Activated CD4-positive, alpha-beta T cell treated with anti-CD3 and anti-CD28 coated beads for 1 hour (primary cell): Measurements from ENCODE around the gene HEMGN.
"Not testable (repeated sequence)": the region's sequence is repeated elsewhere in the genome, so short reads cannot be mapped to it uniquely, and the experiment has no call there.

Experiments
- DNase-seq: peaks from one replicate; pipeline ENCODE4 v3.0.0-alpha.2; 2020

The HEMGN gene

GRCh38 chr9:97938081-97938644, at the start of gene HEMGN:
HEMGN (minus strand) TSS chr9:97938172; CDS start chr9:97938136, 36 bp downstream.
- DNase-seq, result peak; percentile 13

DNA sequence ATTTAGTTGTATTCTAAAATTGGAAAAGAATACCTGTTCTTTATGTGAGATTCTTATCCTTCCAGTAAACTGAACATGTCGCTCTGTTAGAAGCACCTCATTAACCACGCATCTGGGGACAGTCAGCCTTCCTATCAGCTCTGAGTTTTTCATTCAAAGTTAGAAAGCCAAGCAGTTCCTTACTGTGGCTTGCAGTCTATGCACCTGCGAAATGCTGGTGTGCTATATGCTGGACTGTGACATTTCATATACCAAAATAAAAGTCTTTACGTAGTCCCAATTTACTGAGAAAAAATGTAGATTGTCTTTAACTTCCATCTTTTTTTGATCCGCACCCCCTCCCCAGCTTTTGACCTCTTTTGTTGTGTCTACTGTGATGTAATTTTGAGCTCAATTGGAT, 49.5 kb upstream of the HEMGN start:
- no peak for DNase-seq

- peak; percentile 25 for DNase-seq
Observed at GRCh38 chr9:97985058-97985861, 47.3 kb upstream of the HEMGN start.

DNA sequence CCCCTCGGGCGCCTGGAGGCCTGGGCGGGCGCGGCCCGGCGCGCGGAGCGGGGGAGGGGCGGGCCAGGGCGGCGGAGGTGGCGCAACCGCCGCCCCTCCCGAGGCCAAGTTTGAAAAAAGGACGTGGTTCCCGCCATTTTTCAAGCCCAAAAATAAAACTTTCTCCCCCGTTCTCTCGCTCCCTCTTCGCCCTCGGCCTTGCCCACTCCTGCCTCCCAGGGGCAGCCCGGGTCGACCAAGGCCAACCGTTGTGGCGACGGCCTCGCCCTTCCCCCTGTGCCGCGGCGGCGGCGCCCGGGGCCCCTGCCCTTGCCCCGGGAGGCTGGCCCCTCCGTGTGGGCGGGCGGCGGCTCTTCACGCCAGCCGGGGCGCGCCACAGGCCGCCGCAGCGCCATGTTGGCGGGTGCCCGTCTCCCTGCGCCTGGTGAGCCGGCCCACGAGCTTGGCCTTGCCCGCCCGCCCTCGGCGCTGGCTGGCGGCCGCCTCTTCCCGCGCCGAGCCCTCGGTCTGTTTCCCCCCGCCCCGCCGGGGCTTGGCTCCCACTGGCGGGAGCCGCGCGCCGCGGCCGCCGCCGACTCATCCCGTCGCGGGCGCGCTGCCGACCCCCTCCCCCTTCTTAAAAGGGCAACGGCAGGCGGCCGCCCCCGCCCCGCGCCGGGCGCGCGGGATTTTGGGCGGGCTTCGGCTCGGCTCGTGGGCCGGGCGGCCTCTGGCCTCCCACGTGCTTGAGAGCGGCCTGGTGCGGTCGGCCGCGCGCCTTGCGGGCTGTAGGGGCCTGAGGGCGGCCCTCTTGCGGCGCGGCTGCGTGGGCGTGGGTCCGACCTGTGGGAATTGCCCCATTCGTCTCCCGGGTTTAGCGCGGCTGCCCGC, 46.5 kb upstream of the HEMGN start:
- DNase-seq, result peak; percentile 70

- peak; percentile 51 for DNase-seq
Observed at GRCh38 chr9:97983589-97984187, 45.7 kb upstream of the HEMGN start.

DNA sequence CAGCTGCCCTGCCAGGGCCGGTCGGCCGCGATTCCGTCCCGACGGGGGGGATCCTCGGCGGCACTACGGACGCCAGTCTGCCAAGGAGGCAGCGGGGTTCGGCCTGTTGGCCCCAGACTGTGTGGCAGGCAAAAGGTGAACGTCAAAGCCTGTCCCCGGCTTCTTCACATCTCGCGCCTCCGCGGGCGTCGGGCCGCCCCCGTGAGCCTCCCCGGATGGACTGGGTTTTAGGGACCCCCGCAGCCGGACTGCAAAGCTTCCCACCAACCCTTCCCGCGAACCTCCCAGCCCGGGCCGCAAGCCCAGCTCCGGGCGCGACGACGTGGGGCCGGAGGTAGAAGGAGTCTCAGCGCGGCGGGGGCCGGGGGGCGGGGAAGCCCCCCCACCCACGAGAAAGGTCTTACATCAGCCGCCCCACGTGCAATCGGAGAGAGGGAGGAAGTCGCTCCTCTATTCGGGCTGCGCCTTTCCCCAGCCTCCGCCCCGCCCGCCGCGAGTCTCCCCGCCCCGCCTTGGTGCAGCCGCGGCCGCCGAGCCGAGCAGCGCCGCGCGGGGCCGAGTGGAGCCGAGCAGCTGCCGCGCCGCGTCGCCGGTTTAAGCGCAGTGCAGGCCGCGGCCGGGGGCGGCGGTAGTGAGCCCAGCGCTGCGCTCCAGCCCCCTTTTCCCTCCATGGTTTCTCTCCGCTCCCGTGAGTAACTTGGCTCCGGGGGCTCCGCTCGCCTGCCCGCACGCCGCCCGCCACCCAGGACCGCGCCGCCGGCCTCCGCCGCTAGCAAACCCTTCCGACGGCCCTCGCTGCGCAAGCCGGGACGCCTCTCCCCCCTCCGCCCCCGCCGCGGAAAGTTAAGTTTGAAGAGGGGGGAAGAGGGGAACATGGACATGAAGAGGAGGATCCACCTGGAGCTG, 45.0 kb upstream of the HEMGN start, which contains the start of gene ANP32B:
Gene ANP32B, plus strand, starts transcription at position 659 of the 906 bp plus-strand sequence. Its CDS starts 215 bp downstream, at position 874.
- peak; percentile 93 for DNase-seq

DNA sequence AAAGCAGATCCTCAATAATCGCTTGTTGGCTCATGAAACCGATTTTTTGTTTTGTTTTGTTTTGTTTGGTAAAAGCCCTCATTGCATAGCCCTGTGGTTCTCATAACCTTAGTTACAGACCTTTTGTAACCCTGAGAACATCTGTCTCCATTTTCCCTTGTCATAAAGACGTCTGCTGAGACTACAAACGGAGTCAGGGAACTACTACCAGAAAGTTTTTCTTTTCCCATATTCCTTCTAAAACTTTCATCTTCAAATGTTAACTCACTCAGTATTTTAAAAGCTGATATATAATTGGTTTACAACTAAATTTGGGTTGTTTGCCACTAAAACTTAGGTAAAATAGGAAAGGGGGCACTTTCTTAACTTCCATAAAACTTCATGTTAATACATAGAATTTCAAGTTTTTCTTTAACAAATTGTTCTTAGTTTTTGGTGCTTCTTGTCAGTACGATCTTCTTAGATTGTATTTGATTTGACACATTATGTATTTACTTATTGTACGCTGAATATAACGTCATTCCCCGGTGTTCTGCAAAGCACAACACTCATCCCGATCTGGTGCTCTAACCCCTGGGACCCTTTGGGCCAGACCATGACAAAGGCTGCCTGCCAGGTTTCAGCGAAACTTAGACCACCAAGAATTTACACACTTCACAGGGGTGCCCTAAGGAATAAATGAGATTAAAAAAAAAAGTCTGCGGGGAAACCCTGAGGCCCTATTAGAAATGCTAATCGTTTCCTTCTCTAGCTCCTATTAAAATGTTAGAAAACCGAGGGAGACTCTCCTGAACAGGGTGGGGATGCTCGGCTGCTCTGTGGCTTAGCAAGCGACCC, 44.1 kb upstream of the HEMGN start:
- no peak for DNase-seq

DNA sequence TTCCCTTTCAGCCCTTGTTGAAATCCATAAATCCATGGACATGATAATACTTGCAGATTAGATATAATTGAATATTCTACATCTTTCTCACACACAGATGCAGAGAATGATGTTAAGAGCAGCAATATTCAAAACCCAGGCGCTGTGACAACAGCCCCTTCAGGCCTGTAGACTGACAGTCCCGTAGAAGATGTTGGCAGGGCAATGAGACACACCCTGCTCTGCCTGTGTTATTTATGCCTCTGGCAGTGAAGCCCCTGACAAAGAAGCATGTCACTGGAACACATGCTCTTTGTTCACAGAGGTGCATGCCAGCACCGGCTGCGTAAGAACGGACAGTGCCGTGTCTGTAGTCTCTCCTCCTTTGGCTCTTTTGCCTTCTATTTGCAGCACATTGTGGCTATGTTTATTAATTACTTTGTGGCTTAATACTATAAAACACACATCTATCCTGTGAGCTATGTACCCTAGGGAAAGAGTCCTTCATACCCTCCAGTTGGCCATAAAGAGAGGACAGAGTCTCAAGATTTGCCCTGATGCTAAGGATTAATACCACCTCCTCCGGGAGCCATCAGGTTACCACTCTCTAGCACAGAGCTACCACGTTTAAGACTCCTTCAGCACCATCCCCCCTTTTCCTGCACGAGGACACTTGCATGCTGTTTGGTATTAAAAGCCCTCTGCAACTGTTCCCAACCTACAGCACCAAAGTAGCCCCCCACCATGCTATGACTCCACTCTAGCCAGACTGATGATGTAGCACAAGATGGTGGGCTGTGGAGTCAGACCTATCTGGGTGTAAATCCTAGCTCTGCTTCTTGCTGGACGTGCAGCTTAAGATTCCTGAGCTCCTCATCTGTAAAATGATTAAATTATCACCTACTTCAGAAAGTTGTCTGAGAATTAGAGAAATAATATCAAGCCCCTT, 43.2 kb upstream of the HEMGN start:
- no peak for DNase-seq

DNA sequence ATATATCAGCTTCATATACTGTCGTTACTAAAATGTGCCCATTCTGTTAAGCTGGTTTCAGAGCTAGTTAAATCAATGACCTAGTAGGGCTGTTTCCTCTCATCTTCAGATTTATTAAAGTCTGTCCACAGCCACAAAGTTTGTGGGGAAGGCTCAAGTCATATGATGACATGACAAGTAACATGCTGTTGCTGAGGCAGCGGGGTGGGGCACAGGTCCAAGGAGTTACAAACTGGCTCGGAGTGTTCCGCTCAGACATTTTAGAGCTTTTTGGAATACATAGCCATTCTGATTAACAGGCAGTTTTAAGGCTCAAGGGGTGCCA, 42.5 kb upstream of the HEMGN start:
- no peak for DNase-seq

GRCh38 chr9:97979788-97980478, 42.0 kb upstream of the HEMGN start:
- DNase-seq, result no peak

GRCh38 chr9:97978371-97979130, 40.6 kb upstream of the HEMGN start:
- no peak for DNase-seq

GRCh38 chr9:97976633-97977032, 38.7 kb upstream of the HEMGN start:
- DNase-seq, result not testable (repeated sequence)

GRCh38 chr9:97975376-97975775, 37.4 kb upstream of the HEMGN start:
- no peak for DNase-seq

GRCh38 chr9:97972753-97973152, 34.8 kb upstream of the HEMGN start:
- DNase-seq, result no peak

DNA sequence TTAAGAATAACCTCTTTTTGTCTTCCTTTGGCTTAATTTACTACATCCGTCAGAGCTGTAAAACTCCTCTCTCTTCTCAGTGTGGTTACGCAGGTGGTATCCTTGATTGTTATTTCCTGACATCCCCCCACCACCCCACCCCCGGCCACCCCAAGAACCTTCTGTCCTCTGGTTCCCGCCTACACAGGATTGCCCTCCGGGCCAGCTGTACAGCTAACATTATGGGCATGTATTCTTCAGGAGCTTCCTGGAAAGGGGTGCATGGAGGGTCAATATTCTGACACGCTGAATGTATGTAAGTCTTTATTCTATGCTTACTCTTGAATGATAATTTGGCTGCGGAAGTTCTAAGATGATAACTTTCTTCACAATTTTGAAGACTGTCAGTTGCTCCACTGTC, 32.2 kb upstream of the HEMGN start:
- no peak for DNase-seq

DNA sequence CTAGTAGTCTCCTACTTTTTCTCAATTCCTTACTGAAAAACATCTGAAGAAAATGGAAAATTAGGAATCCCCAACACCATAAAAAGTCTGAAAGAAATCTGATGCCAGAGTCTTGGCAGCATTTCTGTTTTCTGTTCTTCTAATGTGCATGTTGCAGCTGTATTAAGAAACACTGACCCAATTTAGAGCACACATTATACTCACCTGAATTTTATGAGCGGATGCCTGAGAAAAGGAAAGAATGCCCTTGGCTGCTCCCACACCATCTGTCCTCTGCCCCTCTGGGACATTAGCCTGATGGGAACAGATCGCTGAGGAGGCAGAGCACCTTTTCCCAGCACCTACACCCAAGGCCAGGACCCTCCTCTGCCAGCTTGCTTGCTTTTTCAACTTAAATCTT, 31.0 kb upstream of the HEMGN start:
- DNase-seq, result no peak

GRCh38 chr9:97966493-97966892, 28.5 kb upstream of the HEMGN start:
- DNase-seq, result no peak

DNA sequence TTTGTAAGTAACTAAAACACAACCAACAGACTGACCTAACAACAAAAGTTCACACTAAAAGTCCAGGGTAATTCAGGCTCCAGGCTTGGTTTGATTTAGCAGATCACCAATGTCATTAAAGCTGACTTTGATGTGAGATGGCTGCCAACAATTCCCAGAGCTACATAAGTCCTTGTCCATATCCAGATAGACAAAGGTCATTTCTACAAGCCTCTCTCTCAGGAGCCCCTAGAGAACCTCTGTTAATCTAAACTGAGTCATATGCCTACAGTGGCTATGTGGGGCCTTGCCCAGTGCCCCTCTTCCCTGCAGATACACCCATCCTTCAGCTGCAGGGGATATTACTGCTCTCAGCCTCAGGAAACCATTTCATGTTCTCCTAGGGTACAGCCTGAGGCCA, 26.9 kb upstream of the HEMGN start:
- DNase-seq, result no peak

DNA sequence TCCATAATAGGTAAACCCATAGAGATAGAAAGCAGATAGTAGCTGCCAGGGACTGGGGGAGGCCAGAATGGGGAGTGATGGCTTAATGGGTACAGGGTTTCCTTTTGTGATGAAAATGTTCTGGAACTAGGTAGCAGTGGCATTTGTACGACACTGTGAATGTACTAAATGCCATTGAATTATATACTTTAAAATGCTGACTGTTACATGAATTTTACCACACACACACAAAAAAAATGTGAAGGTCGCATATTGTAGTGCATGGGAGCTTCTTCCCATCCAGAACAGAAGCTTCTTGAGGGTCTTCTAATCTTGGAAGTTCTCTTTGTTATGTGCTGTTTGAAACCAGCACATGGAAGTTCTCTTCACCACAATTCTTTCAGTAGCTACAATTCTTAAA, 25.3 kb upstream of the HEMGN start:
- DNase-seq, result no peak
